Activated CD4-positive, alpha-beta T cell treated with anti-CD3 and anti-CD28 coated beads for 24 hours (primary cell): ENCODE measurements around the gene MAD1L1.
"Not testable (repeated sequence)": the region's sequence is repeated elsewhere in the genome, so short reads cannot be mapped to it uniquely, and the experiment has no call there.

Experiments used
- DNase-seq, 2 donors: peaks; one replicate each; pipeline ENCODE4 v3.0.0-alpha.2; 2020; ENCODE audit warnings: low read depth in 2 of 2

Gene MAD1L1

GRCh38 chr7:2175514-2175913 is 57.2 kb downstream of the MAD1L1 start:
- no peak for DNase-seq

DNA sequence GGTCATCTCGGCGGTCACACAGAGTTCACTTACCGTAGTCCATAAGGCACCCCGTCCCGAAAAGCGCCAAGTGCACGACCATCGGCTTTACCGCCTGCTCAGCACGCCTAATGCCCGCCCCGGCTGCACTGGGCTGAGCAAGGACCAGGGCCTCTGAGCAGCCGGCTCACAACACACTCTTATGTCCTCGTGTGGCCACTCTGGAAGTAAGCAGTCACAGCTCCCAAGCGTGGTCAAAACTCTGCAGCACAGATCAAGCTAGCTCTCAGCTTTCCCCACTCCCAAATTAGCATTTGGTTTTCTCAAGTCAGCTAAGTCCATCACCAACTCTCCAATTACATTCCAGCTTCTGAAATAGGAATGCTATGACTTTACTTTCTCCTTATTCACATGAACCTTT is 57.7 kb downstream of the MAD1L1 start:
- DNase-seq, result no peak

GRCh38 chr7:2173189-2173827 is 59.4 kb downstream of the MAD1L1 start:
- no peak for DNase-seq

DNA sequence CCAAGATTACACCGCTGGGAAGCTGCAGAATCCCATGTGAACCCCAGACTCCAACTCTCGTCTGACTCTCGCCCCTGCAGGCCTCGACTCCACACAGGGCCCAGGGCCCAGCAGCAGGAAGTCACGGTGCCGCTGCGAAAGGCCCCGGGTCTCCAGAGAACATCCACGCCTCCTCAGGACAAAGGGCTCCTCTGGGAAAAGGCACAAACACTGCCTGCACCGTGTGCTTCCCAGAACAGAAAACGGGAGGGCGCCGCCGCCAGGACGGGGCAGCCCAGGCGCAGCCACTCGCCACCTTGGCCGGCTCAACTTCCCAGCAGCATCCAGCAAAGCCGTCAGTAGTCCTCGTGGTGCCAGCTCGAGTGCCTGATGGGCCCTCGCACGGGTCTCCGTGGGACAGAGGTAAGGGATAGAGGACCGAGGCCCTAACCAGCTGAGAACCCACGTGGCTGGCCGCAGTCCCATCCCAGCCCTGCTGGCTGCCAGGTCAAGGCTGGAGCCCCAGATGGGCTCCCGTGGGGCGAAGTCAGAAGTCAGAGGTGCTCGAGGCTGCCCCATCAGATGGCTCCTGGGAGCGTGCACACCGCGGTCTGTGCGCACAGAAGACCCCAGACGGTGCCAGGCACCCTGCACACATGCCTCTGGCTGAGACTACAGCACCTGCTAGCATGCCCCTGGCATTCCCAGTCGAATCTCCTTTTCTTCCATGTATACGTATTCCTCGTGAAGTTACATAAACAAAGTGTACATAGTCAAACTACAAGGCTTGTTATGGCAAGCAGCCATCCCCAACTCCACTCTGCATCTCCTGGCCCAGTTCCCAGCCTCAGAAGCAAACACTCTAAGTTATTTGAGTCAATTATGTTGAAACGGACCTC is 60.2 kb downstream of the MAD1L1 start:
- no peak for DNase-seq

DNA sequence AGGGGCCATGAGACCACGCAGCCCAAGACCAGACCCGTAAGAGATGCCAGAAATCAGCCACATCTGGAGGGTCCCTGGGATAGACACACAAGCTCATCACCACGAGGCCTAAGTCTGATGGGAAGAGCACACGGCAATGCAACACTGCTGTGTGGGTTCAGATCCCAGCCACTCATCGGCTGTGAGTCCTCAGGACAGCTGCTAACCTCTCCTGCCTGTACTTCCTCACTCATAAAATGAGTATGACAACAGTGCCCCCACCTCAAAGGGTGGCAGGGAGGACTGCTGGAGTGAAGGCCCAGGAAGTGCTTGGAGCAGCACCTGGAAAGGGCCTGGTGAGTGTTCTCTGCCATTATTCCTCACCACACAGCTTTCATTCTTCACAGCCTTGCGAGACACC is 60.9 kb downstream of the MAD1L1 start:
- no peak for DNase-seq

- no peak for DNase-seq
Measured at GRCh38 chr7:2170576-2171521, 61.9 kb downstream of the MAD1L1 start.

DNA sequence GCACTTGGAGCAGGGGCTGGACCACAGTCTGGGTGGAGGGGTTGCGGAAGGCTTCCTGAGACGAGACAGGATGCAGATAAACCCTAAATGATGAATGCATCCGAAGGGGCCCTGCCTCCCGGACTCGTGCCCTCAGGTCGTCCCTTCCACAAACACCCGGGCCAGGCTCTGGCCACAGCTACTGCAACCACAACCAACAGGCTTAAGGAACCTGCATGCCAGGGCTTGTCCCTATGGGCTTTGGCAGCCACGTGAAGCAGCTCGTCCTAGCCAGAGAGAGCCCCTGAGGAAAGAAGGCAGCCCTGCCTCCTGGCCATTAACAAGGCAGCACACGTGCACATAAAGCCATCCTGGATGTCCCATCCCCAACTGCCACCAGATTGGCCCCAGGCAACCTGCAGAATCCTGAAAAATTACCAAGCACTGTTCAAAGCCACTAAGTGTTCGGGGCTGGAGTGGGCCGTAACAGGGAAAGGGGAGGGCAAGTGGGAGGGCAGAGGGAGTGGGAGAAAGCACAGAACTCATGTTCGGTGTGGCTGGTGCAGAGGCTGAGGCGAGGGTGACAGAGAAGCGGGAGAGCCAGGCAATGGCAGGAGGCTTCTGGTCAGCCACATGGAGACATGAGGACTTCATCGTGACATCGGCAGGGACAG is 62.7 kb downstream of the MAD1L1 start:
- no peak for DNase-seq

GRCh38 chr7:2168615-2169311 is 64.0 kb downstream of the MAD1L1 start:
- DNase-seq, result no peak

DNA sequence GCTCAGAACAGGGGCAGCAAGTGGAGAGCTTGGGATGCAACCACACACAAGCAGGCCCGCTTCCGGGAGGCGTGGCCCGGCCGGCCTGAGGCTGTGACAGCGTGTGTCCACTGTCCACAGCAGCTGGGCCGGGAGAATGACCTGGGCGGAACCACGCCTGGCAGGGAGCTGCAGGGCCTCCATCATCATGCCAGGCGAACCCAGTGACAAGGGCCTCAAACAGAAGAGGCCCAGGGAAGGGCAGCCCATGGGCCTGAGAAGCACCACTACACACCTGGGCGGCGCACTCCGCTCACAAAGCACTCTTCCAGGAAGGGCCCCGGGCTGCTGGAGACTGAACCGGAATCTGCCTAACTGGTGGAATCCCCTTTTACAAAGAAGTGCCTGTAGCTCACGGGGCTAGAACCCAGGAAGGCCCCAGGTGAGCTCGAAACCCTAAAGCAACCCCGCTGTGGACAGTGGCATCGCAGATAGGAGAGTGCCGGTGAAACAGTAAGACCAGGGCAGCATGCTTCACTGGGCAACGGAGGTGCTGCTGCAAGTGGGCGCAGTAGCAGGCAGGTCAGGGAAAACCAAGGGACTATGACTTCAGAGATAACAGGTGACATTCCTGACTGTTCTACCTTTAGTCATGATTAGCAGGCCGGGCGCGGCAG is 66.0 kb downstream of the MAD1L1 start:
- no peak for DNase-seq

GRCh38 chr7:2165610-2166594 is 66.8 kb downstream of the MAD1L1 start:
- DNase-seq, result no peak

DNA sequence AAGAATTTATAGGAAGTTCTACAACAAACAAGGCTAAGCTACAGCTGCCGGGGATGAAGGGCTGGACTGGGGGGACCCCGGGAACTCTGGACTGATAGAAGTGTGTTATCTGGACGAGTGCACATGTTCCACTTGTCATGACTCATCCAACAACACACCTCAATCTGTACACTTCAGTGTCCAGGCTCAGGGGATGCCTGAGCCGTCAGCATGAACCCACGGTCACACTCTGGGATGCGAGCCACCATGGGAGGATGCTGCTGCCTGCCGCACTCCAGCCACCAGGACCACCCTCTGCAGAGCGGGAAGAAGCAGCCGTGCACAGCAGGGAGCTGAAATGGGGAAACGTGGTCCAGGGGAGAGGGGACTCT is 67.5 kb downstream of the MAD1L1 start:
- DNase-seq, result no peak

- no peak for DNase-seq
Measured at GRCh38 chr7:2164646-2165045, 68.1 kb downstream of the MAD1L1 start.

- DNase-seq, result no peak
Measured at GRCh38 chr7:2163600-2164555, 68.9 kb downstream of the MAD1L1 start.

DNA sequence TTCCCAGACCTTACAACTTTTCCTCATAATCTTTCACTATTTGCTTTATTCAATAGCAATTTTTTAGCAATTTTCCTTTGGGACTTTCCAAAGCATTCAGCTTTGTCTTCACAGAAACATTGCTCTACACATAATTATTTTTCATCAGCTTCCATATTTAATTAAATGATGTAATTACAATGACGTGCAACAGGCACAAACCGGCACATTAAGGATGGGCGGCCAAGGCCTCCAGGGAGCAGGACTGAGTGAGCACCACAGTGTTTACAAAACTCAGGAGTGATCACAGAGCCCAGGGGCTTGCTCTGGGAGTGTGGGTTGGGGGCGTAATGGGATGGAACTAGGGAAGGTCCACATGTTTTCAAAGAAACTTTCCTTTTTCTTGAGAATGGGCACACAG is 69.8 kb downstream of the MAD1L1 start:
- DNase-seq, result no peak

DNA sequence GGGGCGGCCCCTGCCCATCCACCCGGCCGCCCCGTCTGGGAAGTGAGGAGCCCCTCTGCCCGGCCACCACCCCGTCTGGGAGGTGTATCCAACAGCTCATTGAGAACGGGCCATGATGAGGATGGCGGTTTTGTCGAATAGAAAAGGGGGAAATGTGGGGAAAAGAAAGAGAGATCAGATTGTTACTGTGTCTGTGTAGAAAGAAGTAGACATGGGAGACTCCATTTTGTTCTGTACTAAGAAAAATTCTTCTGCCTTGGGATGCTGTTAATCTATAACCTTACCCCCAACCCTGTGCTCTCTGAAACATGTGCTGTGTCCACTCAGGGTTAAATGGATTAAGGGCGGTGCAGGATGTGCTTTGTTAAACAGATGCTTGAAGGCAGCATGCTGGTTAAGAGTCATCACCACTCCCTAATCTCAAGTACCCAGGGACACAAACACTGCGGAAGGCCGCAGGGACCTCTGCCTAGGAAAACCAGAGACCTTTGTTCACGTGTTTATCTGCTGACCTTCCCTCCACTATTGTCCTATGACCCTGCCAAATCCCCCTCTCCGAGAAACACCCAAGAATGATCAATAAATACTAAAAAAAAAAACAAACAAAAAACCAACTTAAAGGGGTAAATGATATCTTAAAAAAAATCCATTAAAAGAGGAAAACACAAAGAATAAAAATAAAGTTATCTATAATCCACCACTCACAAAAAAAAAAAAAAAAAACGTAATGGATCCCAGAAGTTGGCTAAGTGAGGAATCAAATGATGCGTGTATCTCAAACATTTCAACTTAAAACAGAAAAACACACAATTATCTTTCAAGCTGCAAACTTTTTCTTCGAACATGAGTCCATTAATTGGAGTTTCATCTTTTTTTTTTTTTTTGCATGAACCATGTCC is 70.5 kb downstream of the MAD1L1 start:
- not testable (repeated sequence) for DNase-seq

DNA sequence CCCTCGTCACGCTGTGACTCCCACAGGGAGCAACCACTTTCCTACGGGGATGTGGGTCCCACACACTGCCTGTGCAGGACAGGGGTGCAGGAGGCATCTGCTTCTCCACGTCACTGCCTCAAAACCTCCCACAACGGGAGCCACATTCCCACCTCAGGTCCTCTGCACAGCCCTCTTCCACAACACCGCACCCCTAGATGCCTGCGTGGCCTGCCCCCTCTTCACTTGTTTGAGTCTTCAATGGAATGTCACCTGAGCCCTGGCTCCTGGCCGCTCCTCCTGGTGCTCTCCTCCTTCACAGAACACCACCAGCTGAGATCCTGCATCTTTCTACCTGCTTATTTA is 73.6 kb downstream of the MAD1L1 start:
- no peak for DNase-seq
